SH-SY5Y (cell line): Measurements from ENCODE around the gene RNF138.

ENCODE experiments used
- GATA2 ChIP-seq: IDR thresholded peaks from 2 replicates; pipeline ENCODE4 v1.6.1; 2011; ENCODE audit warnings: mild to moderate bottlenecking, low read depth, low read length
- GATA3 ChIP-seq: IDR thresholded peaks from 2 replicates; pipeline ENCODE4 v1.6.1; 2011; ENCODE audit warnings: low read depth, mild to moderate bottlenecking, low read length, moderate library complexity

- TF ChIP-seq GATA3 = no peak
- TF ChIP-seq GATA2 = no peak
Observed at GRCh38 chr18:32158108-32158624, 66.5 kb downstream of the RNF138 start.
